Mucosa of stomach (tissue), 1 donor: ENCODE measurements around the gene MPDZ.

ENCODE experiments used
- H3K27me3 ChIP-seq: one replicate; pipeline ENCODE4 v1.7.0; 2013; ENCODE audit warnings: mild to moderate bottlenecking, low read length; ENCODE audit not compliant: control insufficient read depth, insufficient read depth
- H3K36me3 ChIP-seq: one replicate; pipeline ENCODE4 v1.7.0; 2013; ENCODE audit warnings: low read length; ENCODE audit not compliant: control insufficient read depth, insufficient read depth
- H3K4me1 ChIP-seq: one replicate; pipeline ENCODE4 v1.7.0; 2013; ENCODE audit warnings: mild to moderate bottlenecking, low read length; ENCODE audit not compliant: control insufficient read depth, insufficient read depth
- H3K4me3 ChIP-seq: one replicate; pipeline ENCODE4 v1.7.0; 2013; ENCODE audit warnings: low read length
- H3K9ac ChIP-seq: one replicate; pipeline ENCODE4 v1.7.0; 2013; ENCODE audit warnings: mild to moderate bottlenecking, low read length, moderate library complexity
- H3K9me3 ChIP-seq: one replicate; pipeline ENCODE4 v1.7.0; 2013; ENCODE audit warnings: mild to moderate bottlenecking, low read length, moderate library complexity; ENCODE audit not compliant: control insufficient read depth
- donor health status: Pancreatic carcinoma.

The MPDZ gene, protein sequence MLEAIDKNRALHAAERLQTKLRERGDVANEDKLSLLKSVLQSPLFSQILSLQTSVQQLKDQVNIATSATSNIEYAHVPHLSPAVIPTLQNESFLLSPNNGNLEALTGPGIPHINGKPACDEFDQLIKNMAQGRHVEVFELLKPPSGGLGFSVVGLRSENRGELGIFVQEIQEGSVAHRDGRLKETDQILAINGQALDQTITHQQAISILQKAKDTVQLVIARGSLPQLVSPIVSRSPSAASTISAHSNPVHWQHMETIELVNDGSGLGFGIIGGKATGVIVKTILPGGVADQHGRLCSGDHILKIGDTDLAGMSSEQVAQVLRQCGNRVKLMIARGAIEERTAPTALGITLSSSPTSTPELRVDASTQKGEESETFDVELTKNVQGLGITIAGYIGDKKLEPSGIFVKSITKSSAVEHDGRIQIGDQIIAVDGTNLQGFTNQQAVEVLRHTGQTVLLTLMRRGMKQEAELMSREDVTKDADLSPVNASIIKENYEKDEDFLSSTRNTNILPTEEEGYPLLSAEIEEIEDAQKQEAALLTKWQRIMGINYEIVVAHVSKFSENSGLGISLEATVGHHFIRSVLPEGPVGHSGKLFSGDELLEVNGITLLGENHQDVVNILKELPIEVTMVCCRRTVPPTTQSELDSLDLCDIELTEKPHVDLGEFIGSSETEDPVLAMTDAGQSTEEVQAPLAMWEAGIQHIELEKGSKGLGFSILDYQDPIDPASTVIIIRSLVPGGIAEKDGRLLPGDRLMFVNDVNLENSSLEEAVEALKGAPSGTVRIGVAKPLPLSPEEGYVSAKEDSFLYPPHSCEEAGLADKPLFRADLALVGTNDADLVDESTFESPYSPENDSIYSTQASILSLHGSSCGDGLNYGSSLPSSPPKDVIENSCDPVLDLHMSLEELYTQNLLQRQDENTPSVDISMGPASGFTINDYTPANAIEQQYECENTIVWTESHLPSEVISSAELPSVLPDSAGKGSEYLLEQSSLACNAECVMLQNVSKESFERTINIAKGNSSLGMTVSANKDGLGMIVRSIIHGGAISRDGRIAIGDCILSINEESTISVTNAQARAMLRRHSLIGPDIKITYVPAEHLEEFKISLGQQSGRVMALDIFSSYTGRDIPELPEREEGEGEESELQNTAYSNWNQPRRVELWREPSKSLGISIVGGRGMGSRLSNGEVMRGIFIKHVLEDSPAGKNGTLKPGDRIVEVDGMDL (N-terminal part only)

GRCh38 chr9:13279284-13280141, at the start of gene MPDZ:
Gene MPDZ (minus strand): TSS chr9:13279692. CDS start chr9:13250315, 29,377 bp downstream.
- H3K27me3 ChIP-seq = peaks cover 16% of the 10 kb centered on the region
- peak within 1 kb of the TSS; percentile 64 for H3K9ac ChIP-seq
- no peaks in the 10 kb centered on the region for H3K4me1 ChIP-seq
- H3K9me3 ChIP-seq = no peaks in the 10 kb centered on the region
- H3K36me3 ChIP-seq = no peaks in the 10 kb centered on the region
- peak within 1 kb of the TSS; percentile 19 for H3K4me3 ChIP-seq

- Histone ChIP-seq H3K27me3 (no peaks in the 10 kb centered on the region), H3K9me3 (no peaks in the 10 kb centered on the region), H3K4me1 (no peaks in the 10 kb centered on the region), H3K36me3 (no peaks in the 10 kb centered on the region), H3K9ac (no peak overlapping the region), H3K4me3 (no peak overlapping the region)
Measured at GRCh38 chr9:13324988-13325387, 45.5 kb upstream of the MPDZ start.

GRCh38 chr9:13322828-13323550, 43.5 kb upstream of the MPDZ start:
- no peak overlapping the region for H3K4me3 ChIP-seq

DNA sequence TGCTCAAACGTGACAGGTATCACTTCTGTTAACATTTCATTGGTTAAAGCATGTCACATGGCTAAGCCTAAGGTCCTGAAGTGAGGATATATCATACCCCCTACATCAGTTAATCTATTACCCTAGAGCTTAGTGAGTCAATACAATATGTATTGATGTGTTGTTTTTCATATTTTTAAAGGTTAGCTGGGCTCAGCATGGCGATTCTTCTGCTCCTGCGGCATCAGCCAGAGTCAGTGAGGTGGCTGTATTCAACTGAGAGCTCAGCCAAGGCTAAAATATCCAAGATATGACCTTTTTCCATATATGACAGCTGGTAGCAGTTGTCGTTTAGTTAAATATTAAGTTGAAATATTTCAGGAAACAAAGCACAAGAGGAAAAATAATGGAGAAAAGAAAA, 38.5 kb upstream of the MPDZ start:
- Histone ChIP-seq H3K4me1 (no peaks in the 10 kb centered on the region), H3K27me3 (no peaks in the 10 kb centered on the region), H3K36me3 (no peaks in the 10 kb centered on the region), H3K9me3 (no peaks in the 10 kb centered on the region), H3K4me3 (no peak overlapping the region), H3K9ac (no peak overlapping the region)

More at GRCh38 chr9:13322828-13323550, 43.5 kb upstream of the MPDZ start:
- Histone ChIP-seq H3K9ac (no peak overlapping the region), H3K4me1 (no peaks in the 10 kb centered on the region), H3K27me3 (no peaks in the 10 kb centered on the region), H3K9me3 (no peaks in the 10 kb centered on the region), H3K36me3 (no peaks in the 10 kb centered on the region)

DNA sequence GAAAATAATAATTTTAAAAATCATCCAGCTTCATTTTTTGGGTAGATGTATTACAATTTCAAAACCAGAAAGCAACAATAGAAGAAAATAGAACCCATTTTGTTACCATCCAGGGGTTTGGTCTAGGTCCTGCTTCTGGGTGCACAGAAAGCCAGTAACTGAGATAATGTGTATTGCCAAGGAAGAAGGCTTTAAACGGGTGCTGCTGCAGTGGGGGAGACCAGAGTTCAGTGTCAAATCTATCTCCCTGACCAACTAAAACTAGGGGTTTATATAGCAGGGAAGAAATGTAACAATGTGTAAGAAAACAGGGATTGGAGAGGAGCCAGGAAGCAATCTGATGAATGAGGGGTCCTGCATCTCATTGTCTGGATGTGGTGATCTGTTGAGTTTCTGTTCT, 17.5 kb upstream of the MPDZ start:
- H3K4me1 ChIP-seq = no peaks in the 10 kb centered on the region
- H3K9me3 ChIP-seq = no peaks in the 10 kb centered on the region
- H3K27me3 ChIP-seq = no peaks in the 10 kb centered on the region
- no peak overlapping the region for H3K9ac ChIP-seq
- H3K36me3 ChIP-seq = no peaks in the 10 kb centered on the region
- H3K4me3 ChIP-seq = no peak overlapping the region

GRCh38 chr9:13295556-13295955, 16.1 kb upstream of the MPDZ start:
- Histone ChIP-seq H3K36me3 (no peaks in the 10 kb centered on the region), H3K4me3 (no peak overlapping the region), H3K9ac (no peak overlapping the region), H3K27me3 (no peaks in the 10 kb centered on the region), H3K9me3 (no peaks in the 10 kb centered on the region), H3K4me1 (no peaks in the 10 kb centered on the region)

DNA sequence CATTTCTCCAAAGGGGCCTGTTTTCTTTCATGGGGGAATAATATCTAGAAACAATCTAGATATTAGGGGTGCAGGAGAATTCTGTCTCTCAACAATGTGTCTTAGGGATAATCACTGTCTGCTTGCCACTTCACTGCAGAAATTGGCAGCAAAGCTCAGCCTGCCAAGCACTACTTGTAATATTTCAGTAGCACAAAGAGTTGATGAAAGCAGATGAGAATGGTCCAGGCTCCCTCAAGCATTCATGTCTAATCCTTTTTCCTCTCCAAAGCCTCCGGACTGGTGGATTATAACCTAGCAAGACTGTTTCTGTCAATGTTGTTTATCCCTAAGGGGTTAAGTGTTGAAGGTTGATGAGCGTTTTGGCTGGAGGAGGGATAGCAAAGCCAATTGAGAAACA, 13.3 kb upstream of the MPDZ start:
- Histone ChIP-seq H3K4me1 (no peaks in the 10 kb centered on the region), H3K36me3 (no peaks in the 10 kb centered on the region), H3K4me3 (no peak overlapping the region), H3K27me3 (no peaks in the 10 kb centered on the region), H3K9ac (no peak overlapping the region), H3K9me3 (no peaks in the 10 kb centered on the region)

DNA sequence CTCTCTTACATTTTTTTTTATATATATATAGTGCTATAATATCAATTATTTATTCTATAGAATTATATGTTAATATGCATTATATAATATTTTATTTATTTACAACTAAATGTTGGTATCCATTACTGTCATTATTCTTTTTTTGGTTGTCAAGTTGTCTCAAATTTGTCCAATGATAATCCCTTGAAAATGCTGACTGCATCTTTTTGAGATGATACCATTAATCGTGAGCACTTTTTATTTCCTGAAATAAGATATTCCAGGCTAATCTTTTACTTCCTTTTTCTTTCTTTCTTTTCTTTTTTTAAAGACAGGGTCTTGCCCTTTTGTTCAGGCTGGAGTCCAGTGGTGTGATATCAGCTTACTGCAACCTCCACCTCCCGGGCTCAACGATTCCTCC, 12.7 kb upstream of the MPDZ start:
- H3K4me1 ChIP-seq = no peaks in the 10 kb centered on the region

GRCh38 chr9:13291718-13292117, 12.2 kb upstream of the MPDZ start:
- H3K36me3 ChIP-seq = no peaks in the 10 kb centered on the region
- H3K4me1 ChIP-seq = no peaks in the 10 kb centered on the region
- no peaks in the 10 kb centered on the region for H3K9me3 ChIP-seq
- no peak overlapping the region for H3K4me3 ChIP-seq
- H3K27me3 ChIP-seq = no peaks in the 10 kb centered on the region
- no peak overlapping the region for H3K9ac ChIP-seq

More for the DNA sequence above, 12.7 kb upstream of the MPDZ start:
- Histone ChIP-seq H3K9me3 (no peaks in the 10 kb centered on the region), H3K27me3 (no peaks in the 10 kb centered on the region), H3K36me3 (no peaks in the 10 kb centered on the region), H3K4me3 (no peak overlapping the region), H3K9ac (no peak overlapping the region)

GRCh38 chr9:13284011-13284410, 4.5 kb upstream of the MPDZ start:
- no peaks in the 10 kb centered on the region for H3K36me3 ChIP-seq
- no peaks in the 10 kb centered on the region for H3K9me3 ChIP-seq
- peaks cover 6% of the 10 kb centered on the region for H3K27me3 ChIP-seq
- H3K9ac ChIP-seq = no peak overlapping the region
- no peaks in the 10 kb centered on the region for H3K4me1 ChIP-seq
- no peak overlapping the region for H3K4me3 ChIP-seq

GRCh38 chr9:13282998-13283397, 3.5 kb upstream of the MPDZ start:
- H3K36me3 ChIP-seq = no peaks in the 10 kb centered on the region
- H3K4me3 ChIP-seq = no peak overlapping the region
- H3K4me1 ChIP-seq = no peaks in the 10 kb centered on the region
- peaks cover 14% of the 10 kb centered on the region for H3K27me3 ChIP-seq
- H3K9ac ChIP-seq = no peak overlapping the region
- no peaks in the 10 kb centered on the region for H3K9me3 ChIP-seq
